ENCODE results near the gene SIN3B.

SIN3B gene

GRCh38 chr19:16917401-16917800 lies 88.2 kb downstream of the SIN3B start:
- DNase-seq: no peak

DNA sequence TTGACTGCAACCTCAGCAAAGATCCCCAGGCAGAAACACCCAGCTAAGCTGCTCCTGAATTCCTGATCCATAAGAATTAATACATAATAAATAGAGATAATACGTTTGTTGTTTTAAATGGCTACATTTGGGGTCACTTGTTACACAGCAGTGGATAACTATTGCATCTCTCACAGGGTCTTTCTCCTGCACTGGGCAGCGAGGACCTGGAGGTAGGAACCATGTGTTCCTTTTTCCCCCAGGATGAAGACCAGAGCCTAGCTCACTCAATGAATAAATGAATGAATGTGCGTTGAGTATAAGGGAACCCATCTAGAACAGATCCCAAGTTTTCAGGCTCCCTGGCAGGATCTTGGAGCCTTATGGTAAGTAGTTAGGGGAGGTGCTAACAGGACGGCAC lies 90.3 kb downstream of the SIN3B start:
- DNase-seq: no peak

DNA sequence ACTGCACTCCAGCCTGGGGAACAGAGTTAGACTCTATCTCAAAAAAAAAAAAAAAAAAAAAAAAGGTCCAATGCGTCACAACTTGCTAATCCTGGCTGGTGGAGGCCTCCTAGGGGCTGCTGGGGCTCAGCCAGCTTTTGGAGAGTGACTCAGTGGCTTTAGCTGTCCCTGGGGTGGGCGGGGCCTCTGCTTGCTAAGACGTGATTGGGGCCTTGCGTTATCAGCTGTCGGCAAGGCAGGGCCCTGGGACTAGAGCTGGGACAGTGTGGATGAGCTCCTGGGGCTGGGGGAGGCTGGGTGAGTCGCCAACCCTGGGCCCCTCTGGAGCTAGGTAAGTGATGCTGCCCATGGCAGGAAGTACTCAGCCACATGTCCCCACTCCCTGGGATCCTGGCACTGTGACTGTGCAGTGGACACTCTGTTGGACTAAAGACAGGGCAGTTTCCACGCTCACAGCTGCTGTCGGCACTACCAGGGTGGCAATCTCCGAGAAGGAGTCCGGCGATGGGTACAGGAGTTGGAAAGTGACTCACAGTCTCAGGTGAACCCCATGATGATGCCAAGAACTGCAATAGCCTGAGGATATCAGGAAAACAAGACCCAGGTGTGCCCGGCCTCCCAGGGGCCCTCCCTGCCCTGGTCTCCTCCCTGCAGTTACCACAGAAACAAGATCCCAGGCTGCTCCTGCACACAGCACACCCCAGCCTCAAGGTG lies 91.8 kb downstream of the SIN3B start:
- no peak for DNase-seq

DNA sequence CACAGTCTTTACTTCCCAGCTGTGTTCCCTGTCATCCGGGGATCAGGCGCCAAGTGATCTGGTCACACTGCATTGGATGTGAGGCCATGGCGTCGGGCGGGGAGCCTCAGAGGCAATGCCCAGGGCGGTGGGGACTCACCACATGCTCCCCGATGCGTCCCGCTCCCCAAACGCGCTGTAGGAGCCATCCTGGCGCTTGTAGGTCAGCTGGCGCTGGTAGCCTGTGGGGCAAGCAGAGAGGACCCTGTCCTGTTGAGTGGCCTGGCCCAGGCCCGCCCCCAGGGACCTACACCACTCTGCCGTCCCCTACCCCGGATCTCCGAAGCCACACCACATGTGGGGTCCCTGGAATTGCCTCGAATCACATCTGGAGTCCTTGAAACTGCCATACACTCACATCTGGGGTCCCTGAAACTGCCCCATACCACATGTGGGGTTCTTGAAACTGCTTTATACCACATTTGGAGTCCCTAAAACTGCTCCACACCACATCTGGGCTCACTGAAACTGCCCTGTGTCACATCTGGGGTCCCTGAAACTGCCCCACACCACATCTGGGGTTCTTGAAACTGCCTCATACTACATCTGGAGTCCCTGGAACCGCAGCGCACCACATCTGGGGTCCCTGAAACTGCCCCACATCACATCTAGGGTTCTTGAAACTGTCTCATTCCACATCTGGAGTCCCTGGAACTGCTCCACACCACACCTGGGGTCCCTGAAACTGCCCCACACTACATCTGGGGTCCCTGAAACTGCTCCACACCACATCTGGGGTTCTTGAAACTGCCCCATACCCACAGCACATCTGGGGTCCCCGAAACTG lies 92.8 kb downstream of the SIN3B start:
- no peak for DNase-seq

DNA sequence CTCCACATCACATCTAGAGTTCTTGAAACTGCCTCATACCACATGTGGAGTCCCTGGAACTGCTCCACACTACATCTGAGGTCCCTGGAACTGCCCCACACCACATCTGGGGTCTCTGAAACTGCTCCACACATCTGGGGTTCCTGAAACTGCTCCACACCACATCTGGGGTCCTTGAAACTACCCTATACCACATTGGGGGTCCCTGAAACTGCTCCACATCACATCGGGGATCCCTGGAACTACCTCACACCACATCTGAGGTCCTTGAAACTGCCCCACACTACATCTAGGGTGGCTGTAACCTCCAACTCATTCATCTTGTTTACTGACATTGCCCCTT lies 93.4 kb downstream of the SIN3B start:
- DNase-seq: no peak

- no peak for DNase-seq
These were observed 93.8 kb downstream of the SIN3B start for GRCh38 chr19:16922949-16923348.

GRCh38 chr19:16927883-16928282 lies 98.7 kb downstream of the SIN3B start:
- DNase-seq: no peak

DNA sequence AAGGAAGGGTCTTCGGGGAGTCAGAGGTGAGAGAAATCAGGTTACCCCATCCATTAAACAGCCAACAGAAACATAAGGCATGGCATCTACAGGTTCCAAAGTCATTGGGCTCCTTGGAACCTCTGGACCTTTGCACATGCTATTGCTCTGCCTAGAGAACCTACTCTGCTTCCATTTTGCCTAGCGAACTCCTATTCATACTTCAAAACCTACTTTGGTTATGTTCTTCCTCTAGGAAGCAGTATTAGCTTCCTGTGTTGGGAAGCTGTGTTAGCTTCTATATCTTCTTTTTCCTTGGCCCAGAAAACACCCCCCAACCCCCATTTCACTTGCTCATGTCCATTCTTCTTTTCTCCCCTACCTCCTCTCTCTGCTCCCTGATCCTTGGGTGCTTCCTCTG lies 99.2 kb downstream of the SIN3B start:
- DNase-seq: no peak

DNA sequence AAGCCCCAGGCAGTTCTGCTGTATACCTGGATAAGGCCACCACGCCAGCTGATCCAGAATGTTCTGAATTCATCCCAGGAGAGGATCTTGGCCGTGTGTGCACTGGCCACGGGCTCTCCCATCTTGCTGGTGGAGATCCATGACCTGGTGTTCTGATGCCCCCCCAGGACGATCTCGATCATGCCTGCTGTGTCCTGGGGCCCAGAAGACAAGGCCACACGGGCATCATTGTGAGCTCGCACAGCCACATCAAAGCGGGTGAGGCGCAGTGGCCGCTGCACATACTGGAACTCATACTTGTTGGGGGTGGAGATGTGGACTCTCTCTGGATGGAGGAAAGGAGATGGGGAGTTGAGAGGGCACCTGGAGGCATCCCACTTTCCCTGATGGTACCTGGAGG lies 99.7 kb downstream of the SIN3B start:
- DNase-seq: no peak

All from NCI-H1417 (cell line).